Neural cell (in vitro differentiated cells): Measurements from ENCODE around the gene ENAH. TPM values are rescaled to one million over a fixed set of nuclear protein-coding genes. Genes with fewer than 3 reads are reported as not detected.

Experiments
- H2AFZ ChIP-seq: fragments of 200-600, 300-800 bp; sonication (generic), shearing (Covaris generic); 2 replicates; pipeline ENCODE4 v1.6.0; 2014; ENCODE audit warnings: low read depth, mild to moderate bottlenecking, antibody characterized with exemption, low read length, moderate library complexity
- H3F3A ChIP-seq: fragments of 200-600 bp; shearing (Covaris generic); 2 replicates; pipeline ENCODE4 v1.6.1; 2016; ENCODE audit warnings: mild to moderate bottlenecking, moderate library complexity, mixed read lengths, antibody characterized with exemption, low read length; ENCODE audit not compliant: insufficient read depth, poor library complexity, severe bottlenecking
- H3K27ac ChIP-seq: fragments of 200-600, 300-800 bp; sonication (generic), shearing (Covaris generic); 2 replicates; pipeline ENCODE4 v1.5.1; 2014; ENCODE audit warnings: mild to moderate bottlenecking, low read length, moderate library complexity
- H3K27me3 ChIP-seq: fragments of 300-800, 200-600 bp; sonication (generic), shearing (Covaris generic); 2 replicates; pipeline ENCODE4 v1.6.0; 2014; ENCODE audit warnings: mild to moderate bottlenecking, low read depth, low read length, moderate library complexity; ENCODE audit not compliant: insufficient read depth
- H3K36me3 ChIP-seq: fragments of 300-800, 200-600 bp; sonication (generic), shearing (Covaris generic); 2 replicates; pipeline ENCODE4 v1.5.1; 2014; ENCODE audit warnings: mild to moderate bottlenecking, antibody characterized with exemption, low read length, moderate library complexity; ENCODE audit not compliant: insufficient read depth
- H3K4me2 ChIP-seq: fragments of 300-800, 200-600 bp; sonication (generic), shearing (Covaris generic); 2 replicates; pipeline ENCODE4 v1.6.0; 2014; ENCODE audit warnings: mild to moderate bottlenecking, low read length
- H3K4me3 ChIP-seq: fragments of 300-800, 200-600 bp; sonication (generic), shearing (Covaris generic); 2 replicates; pipeline ENCODE4 v1.5.1; 2014; ENCODE audit warnings: mild to moderate bottlenecking, low read length, moderate library complexity
- H3K79me2 ChIP-seq: fragments of 200-600 bp; shearing (Covaris generic); replicated peaks from 2 replicates; pipeline ENCODE4 v1.6.0; 2014; ENCODE audit warnings: mild to moderate bottlenecking, low read length, moderate library complexity; ENCODE audit not compliant: insufficient read depth
- H3K9ac ChIP-seq: fragments of 300-800, 200-600 bp; sonication (generic), shearing (Covaris generic); 2 replicates; pipeline ENCODE4 v1.6.1; 2016; ENCODE audit warnings: mild to moderate bottlenecking, low read length, mixed read lengths
- H3K9me2 ChIP-seq: fragments of 200-600 bp; shearing (Covaris generic); 2 replicates; pipeline ENCODE4 v1.6.1; 2016; ENCODE audit warnings: mild to moderate bottlenecking, low read length, mixed read lengths; ENCODE audit not compliant: insufficient read depth
- H3K9me3 ChIP-seq: fragments of 200-600, 300-800 bp; sonication (generic), shearing (Covaris generic); 2 replicates; pipeline ENCODE4 v1.6.1; 2016; ENCODE audit warnings: mild to moderate bottlenecking, mixed run types, low read length, moderate library complexity, mixed read lengths
- H4K20me1 ChIP-seq: fragments of 200-600 bp; shearing (Covaris generic); 2 replicates; pipeline ENCODE4 v1.6.1; 2016; ENCODE audit warnings: mild to moderate bottlenecking, mixed run types; ENCODE audit not compliant: insufficient read depth
- CTCF ChIP-seq: fragments of 450-650 bp; IDR thresholded peaks from 2 replicates; pipeline ENCODE4 v1.5.1; 2014; ENCODE audit warnings: antibody characterized with exemption, mild to moderate bottlenecking, moderate library complexity; ENCODE audit not compliant: poor library complexity, severe bottlenecking
- EP300 ChIP-seq: fragments of 450-650 bp; conservative IDR thresholded peaks from 2 replicates; pipeline ENCODE4 v1.6.1; 2014; ENCODE audit warnings: antibody characterized with exemption, mild to moderate bottlenecking, moderate library complexity; ENCODE audit not compliant: poor library complexity, severe bottlenecking
- EZH2 ChIP-seq: fragments of 200-600, 300-800 bp; shearing (Covaris generic), sonication (generic); IDR thresholded peaks from 2 replicates; pipeline ENCODE4 v1.6.1; 2014; ENCODE audit warnings: antibody characterized with exemption, low read length, borderline replicate concordance, mild to moderate bottlenecking; ENCODE audit not compliant: insufficient read depth, poor library complexity, severe bottlenecking
- MXI1 ChIP-seq: fragments of 450-650 bp; conservative IDR thresholded peaks from 2 replicates; pipeline ENCODE4 v1.6.1; 2014; ENCODE audit warnings: antibody characterized with exemption, mild to moderate bottlenecking; ENCODE audit not compliant: poor library complexity, severe bottlenecking
- POLR2AphosphoS5 ChIP-seq: IDR thresholded peaks from 2 replicates; pipeline ENCODE4 v1.6.1; 2012
- RAD21 ChIP-seq: fragments of 450-650 bp; conservative IDR thresholded peaks from 2 replicates; pipeline ENCODE4 v1.6.1; 2014; ENCODE audit warnings: antibody characterized with exemption, mild to moderate bottlenecking, moderate library complexity
- REST ChIP-seq: IDR thresholded peaks from 2 replicates; pipeline ENCODE4 v1.6.1; 2012; ENCODE audit warnings: borderline replicate concordance
- SMC3 ChIP-seq: fragments of 450-650 bp; conservative IDR thresholded peaks from 2 replicates; pipeline ENCODE4 v1.6.1; 2014; ENCODE audit warnings: antibody characterized with exemption, mild to moderate bottlenecking, moderate library complexity; ENCODE audit not compliant: poor library complexity
- TAF1 ChIP-seq: IDR thresholded peaks from 2 replicates; pipeline ENCODE4 v1.6.1; 2012; ENCODE audit warnings: low read depth
- polyA plus RNA-seq: library from polyadenylated mRNA; depleted of rRNA; stranded (reverse); fragments of >200 nt; gene quantifications from 2 replicates; pipeline ENCODE4 v1.2.3, GENCODE V29; 2014

Gene ENAH
- polyA plus RNA-seq, 1 donor from 2014 or later, result 58.4 TPM

DNA sequence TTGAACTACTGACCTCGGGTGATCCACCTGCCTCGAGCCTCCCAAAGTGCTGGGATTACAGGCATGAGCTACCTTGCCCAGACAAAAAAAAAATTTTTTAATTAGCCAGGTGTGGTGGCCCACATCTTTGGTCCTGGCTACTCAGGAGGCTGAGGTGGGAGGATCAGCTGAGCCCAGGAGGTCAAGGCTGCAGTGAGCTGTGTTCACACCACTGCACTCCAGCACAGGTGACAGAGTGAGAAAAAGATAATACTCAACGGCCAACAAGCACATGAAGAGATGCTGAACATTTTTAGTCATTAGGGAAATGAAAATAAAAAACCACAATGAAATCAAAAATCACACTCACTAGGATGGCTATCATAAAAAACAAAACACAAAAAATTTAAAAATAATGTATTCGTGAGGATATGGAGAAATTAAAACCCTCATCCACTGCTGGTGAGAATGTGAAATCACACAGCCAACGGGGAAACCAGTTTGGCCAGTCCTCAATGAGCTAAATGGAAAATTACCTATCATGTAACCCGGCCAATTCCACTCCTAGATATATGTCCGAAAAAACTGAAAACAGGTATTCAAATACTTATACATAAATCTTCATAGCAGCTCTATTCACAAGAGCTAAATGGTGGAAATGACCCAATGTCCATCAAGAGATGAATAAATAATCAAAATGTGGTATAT, 41.2 kb downstream of the ENAH start:
- H3K27ac ChIP-seq, result no peak overlapping the region
- no peak overlapping the region for H2AFZ ChIP-seq
- H4K20me1 ChIP-seq, result peaks cover 4% of the 10 kb centered on the region
- H3K4me2 ChIP-seq, result no peak overlapping the region
- H3K79me2 ChIP-seq, result peaks cover 86% of the 10 kb centered on the region
- H3K27me3 ChIP-seq, result no peaks in the 10 kb centered on the region
- no peaks in the 10 kb centered on the region for H3K36me3 ChIP-seq
- no peak for TF ChIP-seq POLR2AphosphoS5
- TF ChIP-seq REST, result no peak
- TF ChIP-seq SMC3, result no peak
- no peak for TF ChIP-seq EP300
- no peak for TF ChIP-seq MXI1
- no peak for TF ChIP-seq RAD21
- TF ChIP-seq CTCF, result no peak
- no peak for TF ChIP-seq TAF1
- TF ChIP-seq EZH2, result no peak
- no peaks in the 10 kb centered on the region for H3K9me3 ChIP-seq
- H3K4me3 ChIP-seq, result no peak overlapping the region
- no peaks in the 10 kb centered on the region for H3K9me2 ChIP-seq
- H3F3A ChIP-seq, result no peaks in the 10 kb centered on the region
- no peak overlapping the region for H3K9ac ChIP-seq

DNA sequence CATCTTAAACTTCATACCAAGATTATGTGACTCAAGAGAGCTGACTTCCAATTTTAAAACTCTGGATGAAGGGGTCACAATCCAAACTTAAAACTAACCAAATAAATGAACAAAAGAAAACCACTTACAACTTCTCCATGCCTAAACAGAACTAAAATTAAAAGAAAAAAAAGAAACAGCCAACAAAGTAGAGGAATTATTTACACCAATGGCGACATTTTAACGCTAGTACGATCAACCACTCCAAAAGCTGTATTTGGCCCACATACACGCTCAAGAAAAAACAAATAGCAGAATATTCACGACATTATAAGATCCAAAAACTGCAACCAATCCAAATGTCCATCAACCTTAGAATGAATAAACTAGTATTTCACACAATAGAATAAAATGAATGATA, 42.4 kb downstream of the ENAH start:
- TF ChIP-seq RAD21 (no peak), SMC3 (no peak), TAF1 (no peak), CTCF (no peak), MXI1 (no peak), EZH2 (no peak), EP300 (no peak), POLR2AphosphoS5 (no peak), REST (no peak)
- Histone ChIP-seq H3K27ac (no peak overlapping the region), H3F3A (no peaks in the 10 kb centered on the region), H3K4me3 (no peak overlapping the region), H3K27me3 (no peaks in the 10 kb centered on the region), H4K20me1 (peaks cover 4% of the 10 kb centered on the region), H3K9me2 (no peaks in the 10 kb centered on the region), H3K4me2 (no peak overlapping the region), H3K79me2 (peaks cover 90% of the 10 kb centered on the region), H2AFZ (no peak overlapping the region), H3K9me3 (no peaks in the 10 kb centered on the region), H3K36me3 (no peaks in the 10 kb centered on the region), H3K9ac (no peak overlapping the region)
